ENCODE results near the gene TECPR1. TPM values are rescaled to one million over a fixed set of nuclear protein-coding genes. Genes with fewer than 3 reads are reported as not detected.

The TECPR1 gene
- polyA plus RNA-seq, 3 donors: 18.3 to 23.5 (median 19.4) TPM

- no peak for DNase-seq (ENCODE audit: extremely low read depth in 1 of 11, low read depth in 9 of 11, low spot score in 4 of 11)
These were observed 34.9 kb upstream of the TECPR1 start for GRCh38 chr7:98286701-98287485.

DNA sequence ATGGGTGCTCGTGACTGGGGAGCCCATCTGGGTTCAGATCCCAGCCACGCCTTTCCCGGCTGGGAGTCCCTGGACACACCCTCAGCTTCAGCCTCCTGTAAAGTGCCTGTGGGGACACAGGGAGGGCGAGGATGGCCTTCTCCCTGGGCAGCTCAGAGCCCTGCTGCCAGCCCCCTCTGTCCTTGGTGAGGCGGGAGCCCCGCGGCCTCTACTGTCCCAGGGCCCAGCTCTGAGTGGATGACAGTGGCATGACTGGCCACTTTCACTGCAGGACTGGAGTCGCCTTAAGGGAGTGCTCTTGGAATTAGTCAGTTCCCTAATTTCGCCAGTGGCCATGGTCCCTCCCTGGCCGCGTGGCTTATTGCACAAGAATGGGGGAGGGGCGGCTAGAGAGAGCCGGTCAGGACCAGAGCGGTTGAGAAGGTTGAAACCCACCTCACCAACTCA is 34.1 kb upstream of the TECPR1 start:
- no peak for DNase-seq (ENCODE audit: extremely low read depth in 1 of 11, low read depth in 9 of 11, low spot score in 4 of 11)

DNA sequence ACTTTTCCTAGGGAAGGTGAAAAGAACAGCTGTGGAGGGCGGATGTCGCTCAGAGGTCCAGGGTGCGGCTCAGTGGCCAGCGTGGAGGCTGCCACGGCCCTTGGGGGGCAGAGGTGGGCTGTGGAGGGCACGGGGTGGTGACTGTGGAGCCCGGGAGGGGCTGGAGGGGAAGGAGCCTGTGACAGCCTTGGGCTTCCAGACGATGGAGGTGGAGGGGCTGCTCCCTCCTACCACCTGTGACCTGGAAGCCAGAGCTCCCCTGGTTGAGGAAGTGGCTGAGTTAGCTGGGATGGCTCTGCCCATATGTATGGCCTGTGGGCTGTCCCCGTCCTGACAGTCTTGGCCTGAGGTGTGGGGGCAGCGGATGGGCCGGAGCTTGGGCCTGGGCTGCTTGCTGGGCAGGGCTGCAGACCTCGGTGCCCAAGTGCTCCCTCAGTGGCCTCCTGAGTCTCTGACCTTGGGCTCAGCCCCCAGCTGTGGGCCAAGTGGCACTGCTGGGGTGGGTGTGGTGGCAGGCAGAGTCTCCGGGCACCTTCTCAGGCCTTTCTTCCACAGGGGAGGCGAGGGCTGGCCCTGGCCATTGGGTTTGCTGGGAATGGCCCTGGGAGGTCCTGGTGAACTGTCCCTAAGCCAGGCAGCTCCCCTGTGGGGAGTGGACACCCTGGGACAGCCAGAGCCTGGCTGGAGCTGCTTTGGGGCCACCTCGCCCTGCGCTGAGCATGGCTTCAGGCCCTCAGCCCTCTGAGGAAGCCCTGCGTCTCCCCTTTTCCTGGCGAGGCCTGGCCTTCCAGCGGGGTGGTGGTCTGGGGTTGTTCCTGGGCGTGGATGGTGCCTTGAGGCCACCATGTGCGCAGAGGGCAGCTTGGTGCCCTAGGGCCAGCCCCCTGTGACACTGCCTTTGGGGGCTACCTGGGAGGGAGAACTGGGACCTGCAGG is 33.4 kb upstream of the TECPR1 start:
- DNase-seq (ENCODE audit: extremely low read depth in 1 of 11, low read depth in 9 of 11, low spot score in 4 of 11): no peak

DNA sequence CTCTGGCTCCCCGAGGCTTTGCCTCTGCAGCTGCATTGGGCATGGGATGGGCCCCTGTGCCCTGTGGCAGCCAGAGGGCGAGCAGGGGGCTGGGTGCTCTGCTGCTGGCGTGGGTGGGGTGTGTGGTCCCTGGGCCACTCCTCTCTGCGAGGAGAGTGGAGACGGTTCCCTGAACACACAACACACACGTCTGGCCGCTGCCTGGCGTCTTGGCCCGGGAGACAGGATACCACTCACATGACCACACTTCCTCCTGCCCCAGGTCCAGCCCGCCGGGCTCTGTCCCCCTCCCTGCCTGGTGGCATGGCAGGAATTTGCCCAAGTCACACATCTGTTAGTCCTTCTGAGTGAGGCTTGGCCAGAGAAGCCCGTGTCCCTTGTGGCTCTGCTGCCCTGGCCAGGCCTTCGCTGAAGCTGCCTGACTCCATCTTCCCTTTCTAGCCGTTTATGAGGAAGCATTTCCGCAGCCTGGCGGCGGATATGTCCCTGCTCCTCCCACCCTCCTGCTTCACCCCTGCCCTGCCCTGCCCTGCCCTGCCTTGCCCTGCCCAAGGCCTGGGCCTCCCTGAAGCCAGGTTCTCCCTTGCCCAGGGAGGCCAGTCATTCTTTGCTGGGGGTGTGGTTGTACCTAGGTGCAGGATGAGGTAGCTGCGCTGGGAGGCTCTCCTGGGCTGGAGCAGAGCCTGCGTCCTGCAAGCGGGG is 32.5 kb upstream of the TECPR1 start:
- peak in 1 of 11 donors; percentile 13 for DNase-seq (ENCODE audit: extremely low read depth in 1 of 11, low read depth in 9 of 11, low spot score in 4 of 11)

DNA sequence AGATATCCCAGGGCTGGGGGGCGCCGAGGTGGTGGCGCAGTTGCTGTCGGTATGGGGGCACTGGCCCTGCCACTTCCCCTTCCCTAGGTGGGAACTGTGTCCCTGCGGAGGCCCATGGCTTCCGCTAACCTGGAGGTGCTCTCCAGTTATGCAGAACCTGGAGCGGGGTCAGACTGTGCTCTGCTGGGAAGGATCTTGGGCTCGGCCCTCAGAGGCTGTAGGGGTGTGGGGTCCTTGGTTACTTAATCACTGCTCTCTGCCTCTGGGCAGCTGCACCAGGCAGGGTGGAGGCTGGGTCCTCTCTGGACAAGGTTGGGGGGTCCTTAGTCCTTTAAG is 31.8 kb upstream of the TECPR1 start:
- no peak for DNase-seq (ENCODE audit: extremely low read depth in 1 of 11, low read depth in 9 of 11, low spot score in 4 of 11)

GRCh38 chr7:98283127-98283886 is 31.3 kb upstream of the TECPR1 start:
- no peak for DNase-seq (ENCODE audit: extremely low read depth in 1 of 11, low read depth in 9 of 11, low spot score in 4 of 11)

- no peak for DNase-seq (ENCODE audit: extremely low read depth in 1 of 11, low read depth in 9 of 11, low spot score in 4 of 11)
These were observed 30.7 kb upstream of the TECPR1 start for GRCh38 chr7:98282703-98283102.

- DNase-seq (ENCODE audit: extremely low read depth in 1 of 11, low read depth in 9 of 11, low spot score in 4 of 11): no peak
These were observed 29.9 kb upstream of the TECPR1 start for GRCh38 chr7:98281757-98282606.

GRCh38 chr7:98280791-98281756 is 29.0 kb upstream of the TECPR1 start, which contains the start of gene BRI3:
TSS of gene BRI3 (plus strand) at chr7:98281686. CDS start at chr7:98281796, 110 bp downstream.
- DNase-seq (ENCODE audit: extremely low read depth in 1 of 11, low read depth in 9 of 11, low spot score in 4 of 11): peak in 10 of 11 donors; percentile 55 to 90 (median 86)

- no peak for DNase-seq (ENCODE audit: extremely low read depth in 1 of 11, low read depth in 9 of 11, low spot score in 4 of 11)
These were observed 28.3 kb upstream of the TECPR1 start for GRCh38 chr7:98280296-98280695.

GRCh38 chr7:98278936-98279335 is 26.9 kb upstream of the TECPR1 start:
- no peak for DNase-seq (ENCODE audit: extremely low read depth in 1 of 11, low read depth in 9 of 11, low spot score in 4 of 11)

- no peak for DNase-seq (ENCODE audit: extremely low read depth in 1 of 11, low read depth in 9 of 11, low spot score in 4 of 11)
These were observed 26.4 kb upstream of the TECPR1 start for GRCh38 chr7:98278408-98278807.

DNA sequence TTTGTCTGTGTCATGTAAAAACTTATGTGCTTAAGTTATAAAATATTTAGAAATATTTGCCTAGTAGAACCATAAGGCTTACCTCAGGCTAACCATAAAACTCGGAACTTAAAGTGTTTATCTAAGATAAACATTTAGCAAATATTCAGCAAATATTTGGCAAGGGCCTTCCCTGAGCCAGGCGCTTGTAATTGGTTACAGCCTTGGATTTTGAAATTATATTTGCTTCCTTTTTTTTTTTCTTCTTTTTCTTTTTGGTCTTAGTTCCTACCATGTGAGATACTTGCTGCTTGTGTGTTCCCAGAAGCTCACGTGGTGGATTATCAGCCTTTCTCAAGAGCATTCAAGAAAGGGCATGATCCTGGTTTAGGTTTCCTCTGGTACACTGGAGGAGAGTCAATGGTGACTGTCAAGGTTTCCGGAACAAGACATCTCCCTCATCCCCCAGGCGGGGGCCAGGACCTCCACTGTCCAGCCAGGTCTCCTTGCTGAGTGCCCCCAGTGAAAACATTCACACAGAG is 24.3 kb upstream of the TECPR1 start:
- no peak for DNase-seq (ENCODE audit: extremely low read depth in 1 of 11, low read depth in 9 of 11, low spot score in 4 of 11)

- DNase-seq (ENCODE audit: extremely low read depth in 1 of 11, low read depth in 9 of 11, low spot score in 4 of 11): no peak
These were observed 15.3 kb upstream of the TECPR1 start for GRCh38 chr7:98267303-98267702.

DNA sequence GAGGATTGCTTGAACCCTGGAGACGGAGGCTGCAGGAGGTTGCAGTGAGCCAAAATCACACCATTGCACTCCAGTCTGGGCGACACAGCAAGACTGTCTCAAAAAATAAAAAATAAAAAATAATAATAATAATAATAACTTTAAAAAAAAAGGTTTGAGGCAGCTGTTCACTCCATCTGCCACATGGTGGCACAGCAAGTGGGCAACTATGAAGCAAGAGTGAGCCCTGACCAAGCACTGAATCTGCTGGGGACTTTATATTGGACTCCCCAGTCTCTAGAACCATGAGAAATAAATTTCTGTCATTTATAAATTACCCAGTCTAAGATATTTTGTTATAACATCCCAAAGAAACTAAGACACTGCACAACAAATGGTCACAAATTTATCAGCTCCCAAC is 14.8 kb upstream of the TECPR1 start:
- DNase-seq (ENCODE audit: extremely low read depth in 1 of 11, low read depth in 9 of 11, low spot score in 4 of 11): no peak

- no peak for DNase-seq (ENCODE audit: extremely low read depth in 1 of 11, low read depth in 9 of 11, low spot score in 4 of 11)
These were observed 13.8 kb upstream of the TECPR1 start for GRCh38 chr7:98265841-98266271.

DNA sequence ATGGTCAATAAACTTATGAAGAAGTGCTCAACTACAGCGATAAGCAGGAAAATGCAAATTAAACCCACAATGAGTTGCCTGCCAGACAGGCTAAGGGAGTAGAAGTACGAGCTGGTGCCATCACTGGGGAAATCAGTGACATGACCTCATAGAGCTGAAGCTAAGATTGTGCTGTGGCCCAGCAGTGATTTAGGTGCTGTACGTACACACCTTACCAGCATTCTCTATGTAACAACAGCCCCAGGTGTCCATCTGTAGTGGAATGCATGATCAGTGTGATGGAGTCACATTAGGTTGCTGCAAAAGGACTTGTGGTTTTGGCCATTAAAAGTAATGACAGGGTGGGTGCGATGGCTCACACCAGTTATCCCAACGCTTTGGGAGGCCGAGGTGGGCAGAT is 5.7 kb upstream of the TECPR1 start:
- DNase-seq (ENCODE audit: extremely low read depth in 1 of 11, low read depth in 9 of 11, low spot score in 4 of 11): no peak
